Neutrophil (primary cell): ENCODE results near the gene PTAFR.
A peak's percentile ranks its signal among the peaks of the same experiment; 100 is the strongest.

ENCODE experiments used
- H3K27ac ChIP-seq: fragments of 200-600 bp; sonication (generic); 2 replicates; pipeline ENCODE4 v1.5.1; 2016; ENCODE audit warnings: mild to moderate bottlenecking, moderate library complexity
- H3K27me3 ChIP-seq: fragments of 200-600 bp; sonication (generic); 2 replicates; pipeline ENCODE4 v1.6.0; 2016; ENCODE audit warnings: mild to moderate bottlenecking
- H3K36me3 ChIP-seq: fragments of 200-600 bp; sonication (generic); 2 replicates; pipeline ENCODE4 v1.5.1; 2017
- H3K4me1 ChIP-seq, 2 experiments: fragments of 200-600 bp in 1 of 2; sonication (generic) in 1 of 2; 1 replicate in 1 of 2; 2 replicates in 1 of 2; pipeline versions ENCODE4 v1.5.1 to v1.6.1; 2013 to 2016; ENCODE audit warnings: low read depth in 1 of 2, low read length in 1 of 2, mild to moderate bottlenecking in 1 of 2, moderate library complexity in 1 of 2; ENCODE audit not compliant: control insufficient read depth in 1 of 2, insufficient read depth in 1 of 2
- H3K4me3 ChIP-seq, 2 experiments: fragments of 200-600 bp in 1 of 2; sonication (generic) in 1 of 2; 1 replicate in 1 of 2; 2 replicates in 1 of 2; pipeline ENCODE4 v1.5.1; 2013 to 2016; ENCODE audit warnings: low read depth in 1 of 2, low read length in 1 of 2, mild to moderate bottlenecking in 1 of 2, moderate library complexity in 1 of 2
- H3K9me3 ChIP-seq: fragments of 200-600 bp; sonication (generic); 2 replicates; pipeline ENCODE4 v1.5.1; 2016
- CTCF ChIP-seq: fragments of 200-600 bp; sonication (generic); IDR thresholded peaks from 2 replicates; pipeline ENCODE4 v1.5.1; 2016; ENCODE audit warnings: antibody characterized with exemption

Gene PTAFR

DNA sequence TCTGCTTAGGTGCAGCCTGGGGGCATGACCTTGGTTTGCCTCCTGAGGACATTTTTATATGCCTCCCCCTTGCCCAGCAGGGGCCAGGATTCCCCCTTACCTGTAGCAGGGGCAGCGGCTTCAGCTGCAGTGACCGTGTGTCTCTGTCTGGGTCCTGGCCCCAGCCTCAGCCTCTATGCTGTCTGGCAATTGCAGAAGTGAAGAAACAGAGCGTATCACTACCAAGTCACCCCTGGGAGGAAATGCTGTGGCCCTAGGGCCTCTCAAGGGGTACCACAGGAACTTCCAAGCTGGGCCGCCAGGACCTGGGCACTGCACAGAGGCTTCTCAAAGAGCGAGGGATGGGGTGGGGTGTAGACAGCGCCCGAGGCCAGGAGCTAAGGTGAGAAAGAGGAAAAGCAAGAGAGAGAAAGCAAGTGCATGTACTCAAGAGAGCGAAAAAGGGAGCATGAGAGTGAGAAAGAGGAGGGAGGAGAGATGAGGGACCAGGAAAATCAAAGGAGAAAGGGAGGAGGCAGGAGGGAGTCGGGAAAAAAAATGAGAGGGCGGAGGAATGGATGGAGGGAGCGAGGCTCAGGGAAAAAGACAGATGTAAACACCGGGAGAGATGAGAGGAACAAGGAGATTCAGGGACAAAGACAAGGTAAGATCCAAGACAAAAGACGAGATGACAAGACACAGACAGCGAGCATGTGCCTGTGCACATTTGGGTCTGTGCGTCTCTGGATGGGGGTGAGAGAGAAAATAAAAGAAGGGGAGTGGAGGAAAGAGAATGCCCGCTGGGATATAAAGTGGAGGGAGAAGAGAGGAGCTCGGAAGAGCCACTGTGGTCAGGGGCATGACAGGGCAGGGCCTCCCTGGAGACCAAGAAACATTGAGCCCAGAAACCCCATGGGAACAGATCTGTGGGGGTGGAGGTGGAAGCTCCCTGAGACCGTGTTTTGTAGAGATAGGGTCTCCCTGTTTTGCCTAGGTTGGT is at the start of gene PTAFR:
TSS of gene PTAFR (minus strand) at position 199 of the 979 bp plus-strand sequence. CDS start 25,669 bp downstream, outside the sequence.
- H3K9me3 ChIP-seq, result no peaks in the 10 kb centered on the region
- H3K27me3 ChIP-seq, result no peaks in the 10 kb centered on the region
- H3K4me1 ChIP-seq, result peaks cover 69 to 88% of the 10 kb centered on the region in 2 experiments
- H3K36me3 ChIP-seq, result peaks cover 20% of the 10 kb centered on the region
- peak within 1 kb of the TSS; percentile 93 to 97 for H3K4me3 ChIP-seq
- peak within 1 kb of the TSS; percentile 98 for H3K27ac ChIP-seq
- TF ChIP-seq CTCF, result peak; percentile 81

GRCh38 chr1:28213315-28213714 is 36.8 kb upstream of the PTAFR start:
- Histone ChIP-seq H3K27me3 (no peaks in the 10 kb centered on the region), H3K9me3 (no peaks in the 10 kb centered on the region), H3K4me3 (no peak overlapping the region), H3K36me3 (peaks cover 22% of the 10 kb centered on the region), H3K27ac (no peak overlapping the region), H3K4me1 (no peaks in the 10 kb centered on the region)
- TF ChIP-seq CTCF, result no peak

GRCh38 chr1:28209700-28210099 is 33.2 kb upstream of the PTAFR start:
- H3K27me3 ChIP-seq, result no peaks in the 10 kb centered on the region
- no peaks in the 10 kb centered on the region for H3K4me1 ChIP-seq
- peaks cover 22% of the 10 kb centered on the region for H3K36me3 ChIP-seq
- peak overlapping the region; percentile 35 for H3K27ac ChIP-seq
- no peaks in the 10 kb centered on the region for H3K9me3 ChIP-seq
- no peak overlapping the region for H3K4me3 ChIP-seq
- no peak for TF ChIP-seq CTCF

GRCh38 chr1:28208818-28209441 is 32.4 kb upstream of the PTAFR start:
- Histone ChIP-seq H3K4me1 (no peaks in the 10 kb centered on the region), H3K9me3 (no peaks in the 10 kb centered on the region), H3K36me3 (peaks cover 26% of the 10 kb centered on the region), H3K27me3 (no peaks in the 10 kb centered on the region), H3K4me3 (no peak overlapping the region), H3K27ac (peak overlapping the region; percentile 35)
- peak; percentile 67 for TF ChIP-seq CTCF

- Histone ChIP-seq H3K27me3 (no peaks in the 10 kb centered on the region), H3K36me3 (peaks cover 46% of the 10 kb centered on the region), H3K27ac (no peak overlapping the region), H3K4me3 (no peak overlapping the region), H3K9me3 (no peaks in the 10 kb centered on the region), H3K4me1 (peaks cover under 1 to 1% of the 10 kb centered on the region in 2 experiments)
- no peak for TF ChIP-seq CTCF
Measured at GRCh38 chr1:28205243-28205642, 28.8 kb upstream of the PTAFR start.
